GM21717 (cell line): ENCODE data around the gene RASAL2.

Experiments used
- ATAC-seq: cut with Tn5 transposase; IDR thresholded peaks from one replicate; pipeline ENCODE4 v1.9.1; 2021; ENCODE audit warnings: mild to moderate bottlenecking, moderate library complexity; ENCODE audit not compliant: unreplicated experiment

Gene RASAL2

GRCh38 chr1:178418284-178418955, 324.5 kb downstream of the RASAL2 start:
- ATAC-seq, result no peak

GRCh38 chr1:178434360-178434759, 340.5 kb downstream of the RASAL2 start:
- ATAC-seq, result no peak

- ATAC-seq, result no peak
Observed at GRCh38 chr1:178434899-178435435, 341.1 kb downstream of the RASAL2 start.

- no peak for ATAC-seq
Observed at GRCh38 chr1:178436899-178437298, 343.0 kb downstream of the RASAL2 start.

- ATAC-seq, result no peak
Observed at GRCh38 chr1:178438432-178438831, 344.5 kb downstream of the RASAL2 start.

- no peak for ATAC-seq
Observed at GRCh38 chr1:178442925-178443324, 349.0 kb downstream of the RASAL2 start.

- no peak for ATAC-seq
Observed at GRCh38 chr1:178450871-178451270, 357.0 kb downstream of the RASAL2 start.

- no peak for ATAC-seq
Observed at GRCh38 chr1:178451529-178451928, 357.6 kb downstream of the RASAL2 start.

GRCh38 chr1:178452013-178452412, 358.1 kb downstream of the RASAL2 start:
- ATAC-seq, result no peak

GRCh38 chr1:178456472-178456871, 362.6 kb downstream of the RASAL2 start:
- no peak for ATAC-seq

GRCh38 chr1:178457651-178458050, 363.7 kb downstream of the RASAL2 start:
- ATAC-seq, result no peak

- no peak for ATAC-seq
Observed at GRCh38 chr1:178458203-178458602, 364.3 kb downstream of the RASAL2 start.

- ATAC-seq, result no peak
Observed at GRCh38 chr1:178461104-178461503, 367.2 kb downstream of the RASAL2 start.

- ATAC-seq, result no peak
Observed at GRCh38 chr1:178461701-178462100, 367.8 kb downstream of the RASAL2 start.

GRCh38 chr1:178464141-178464540, 370.2 kb downstream of the RASAL2 start:
- ATAC-seq, result no peak

GRCh38 chr1:178464566-178464965, 370.7 kb downstream of the RASAL2 start:
- ATAC-seq, result no peak

GRCh38 chr1:178465011-178465410, 371.1 kb downstream of the RASAL2 start:
- ATAC-seq, result no peak

- ATAC-seq, result no peak
Observed at GRCh38 chr1:178467837-178468236, 373.9 kb downstream of the RASAL2 start.

- ATAC-seq, result no peak
Observed at GRCh38 chr1:178470411-178470960, 376.6 kb downstream of the RASAL2 start.

GRCh38 chr1:178472531-178472930, 378.6 kb downstream of the RASAL2 start:
- ATAC-seq, result no peak

- ATAC-seq, result no peak
Observed at GRCh38 chr1:178477373-178477772, 383.5 kb downstream of the RASAL2 start.

GRCh38 chr1:178477841-178478240, 383.9 kb downstream of the RASAL2 start:
- no peak for ATAC-seq
